PC-3 (cell line): ENCODE results near the gene AGPAT4.

Source experiments
- EZH2phosphoT487 ChIP-seq: fragments of 300-600 bp; sonication (generic); IDR thresholded peaks from 2 replicates; pipeline ENCODE4 v1.6.1; 2018; ENCODE audit warnings: mild to moderate bottlenecking, antibody characterized with exemption, low read length, borderline replicate concordance
- TF ChIP-seq, protein P1 (sequence below): fragments of 300-600 bp; sonication (generic); conservative IDR thresholded peaks from 2 replicates; pipeline ENCODE4 v1.5.1; 2017; ENCODE audit warnings: antibody characterized with exemption, low read depth, mild to moderate bottlenecking, low read length

DNA sequence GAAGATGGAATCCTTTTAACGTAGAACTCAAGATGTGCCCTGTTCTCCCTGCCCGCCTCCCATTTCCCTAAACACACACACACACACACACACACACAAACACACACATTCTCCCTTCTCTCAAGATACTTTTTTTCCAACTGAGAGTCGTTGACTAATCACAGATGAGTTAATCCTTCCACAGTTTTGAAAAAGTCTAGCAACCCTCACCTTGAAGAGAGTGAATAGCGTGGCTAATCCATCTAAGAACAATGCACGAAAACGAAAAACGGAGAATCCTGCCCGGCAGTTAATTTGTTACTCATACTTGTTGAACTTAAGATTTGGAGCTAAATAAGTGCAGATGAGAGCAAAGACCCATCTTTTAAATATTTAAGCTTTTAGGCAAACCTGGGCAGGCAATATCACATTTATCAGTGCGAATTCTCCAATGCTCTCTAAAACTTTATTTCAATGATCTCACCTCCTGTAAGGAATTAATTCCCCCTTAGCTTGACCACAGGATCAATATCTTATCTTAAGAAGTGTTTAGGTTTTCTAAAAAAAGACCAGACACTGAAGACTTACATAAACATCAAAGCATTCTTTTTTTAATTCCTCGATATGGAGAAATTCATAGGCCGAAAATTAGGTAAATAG is 1.1 kb downstream of the AGPAT4 start:
- TF ChIP-seq, protein P1, sequence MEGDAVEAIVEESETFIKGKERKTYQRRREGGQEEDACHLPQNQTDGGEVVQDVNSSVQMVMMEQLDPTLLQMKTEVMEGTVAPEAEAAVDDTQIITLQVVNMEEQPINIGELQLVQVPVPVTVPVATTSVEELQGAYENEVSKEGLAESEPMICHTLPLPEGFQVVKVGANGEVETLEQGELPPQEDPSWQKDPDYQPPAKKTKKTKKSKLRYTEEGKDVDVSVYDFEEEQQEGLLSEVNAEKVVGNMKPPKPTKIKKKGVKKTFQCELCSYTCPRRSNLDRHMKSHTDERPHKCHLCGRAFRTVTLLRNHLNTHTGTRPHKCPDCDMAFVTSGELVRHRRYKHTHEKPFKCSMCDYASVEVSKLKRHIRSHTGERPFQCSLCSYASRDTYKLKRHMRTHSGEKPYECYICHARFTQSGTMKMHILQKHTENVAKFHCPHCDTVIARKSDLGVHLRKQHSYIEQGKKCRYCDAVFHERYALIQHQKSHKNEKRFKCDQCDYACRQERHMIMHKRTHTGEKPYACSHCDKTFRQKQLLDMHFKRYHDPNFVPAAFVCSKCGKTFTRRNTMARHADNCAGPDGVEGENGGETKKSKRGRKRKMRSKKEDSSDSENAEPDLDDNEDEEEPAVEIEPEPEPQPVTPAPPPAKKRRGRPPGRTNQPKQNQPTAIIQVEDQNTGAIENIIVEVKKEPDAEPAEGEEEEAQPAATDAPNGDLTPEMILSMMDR, result no peak
- TF ChIP-seq EZH2phosphoT487, result no peak
